HCT116 (cell line): ENCODE data around the gene FAHD1. TPM values are rescaled to one million over a fixed set of nuclear protein-coding genes. Genes with fewer than 3 reads are reported as not detected.

Experiments used
- ATAC-seq: fragments of 200-7000 bp; cut with Tn5 transposase; 2 replicates; pipeline ENCODE4 v1.9.1; 2020; ENCODE audit warnings: mild to moderate bottlenecking, moderate library complexity
- BruUV-seq: library from RNA; stranded (reverse); fragments of 400-500 nt; replicated peaks from 2 replicates; lab custom pipeline; 2021; lab: Mats Ljungman, UMichigan
- CTCF ChIA-PET: fragments of 300-600 bp; sonication (Branson Sonifier 250); formaldehyde crosslinking; loops from one replicate; lab custom pipeline; 2021; ENCODE audit warnings: antibody characterized with exemption; lab: Charles Lee
- POLR2A ChIA-PET: fragments of 300-600, 350-600 bp; sonication (Branson Sonifier 250); formaldehyde crosslinking; loops from one replicate; lab custom pipeline; 2021; ENCODE audit warnings: antibody characterized with exemption; lab: Charles Lee
- RAD21 ChIA-PET, 2 experiments: fragments of 300-600 bp; sonication (Branson Sonifier 250); formaldehyde crosslinking; loops; one replicate each; lab custom pipeline; 2023; ENCODE audit warnings: low total read pairs in 2 of 2; ENCODE audit not compliant: uncharacterized antibody in 2 of 2, unreplicated experiment in 2 of 2, low non-redundant PET in 1 of 2; lab: Charles Lee
- DNase-seq: peaks from one replicate; pipeline ENCODE4 v3.0.0-alpha.2; 2010; ENCODE audit warnings: low read depth, low spot score
- H2AFZ ChIP-seq: fragments of 200-600 bp; shearing (Covaris generic), sonication (generic); 2 replicates; pipeline ENCODE4 v1.6.1; 2017; ENCODE audit warnings: low read depth, mixed run types, mixed read lengths, antibody characterized with exemption, low read length; ENCODE audit not compliant: poor library complexity, severe bottlenecking
- H3K27ac ChIP-seq: 2 replicates; pipeline ENCODE4 v1.5.1; 2012; ENCODE audit warnings: low read depth, low read length
- H3K27me3 ChIP-seq: fragments of 200-600 bp; sonication (generic); 2 replicates; pipeline ENCODE4 v1.6.1; 2016; ENCODE audit warnings: mixed run types, low read length, mixed read lengths; ENCODE audit not compliant: insufficient read depth
- H3K36me3 ChIP-seq, 2 experiments: fragments of 200-500 bp in 1 of 2; fragments of 200-600 bp in 1 of 2; sonication (Bioruptor generic) in 1 of 2; sonication (generic) in 1 of 2; 2 replicates each; pipeline versions ENCODE4 v1.5.1 to v1.6.1; 2014 to 2016; ENCODE audit warnings: low read length in 2 of 2, inconsistent platforms in 1 of 2, mixed read lengths in 1 of 2, mixed run types in 1 of 2; ENCODE audit not compliant: insufficient read depth in 2 of 2, control insufficient read depth in 1 of 2
- H3K4me1 ChIP-seq, 2 experiments: fragments of 200-600 bp in 1 of 2; sonication (generic) in 1 of 2; 2 replicates each; pipeline versions ENCODE4 v1.5.1 to v1.6.1; 2012 to 2017; ENCODE audit warnings: low read length in 2 of 2, inconsistent platforms in 1 of 2, mild to moderate bottlenecking in 1 of 2, mixed read lengths in 1 of 2, mixed run types in 1 of 2, moderate library complexity in 1 of 2; ENCODE audit not compliant: insufficient read depth in 2 of 2, control insufficient read depth in 1 of 2
- H3K4me2 ChIP-seq: fragments of 200-600 bp; sonication (generic); 2 replicates; pipeline ENCODE4 v1.6.1; 2017; ENCODE audit warnings: mixed run types, low read length, mixed read lengths
- H3K4me3 ChIP-seq, 2 experiments: fragments of 200-600 bp in 1 of 2; sonication (generic) in 1 of 2; replicated peaks in 1 of 2; 2 replicates each; pipeline ENCODE4 v1.5.1; 2011 to 2016; ENCODE audit warnings: low read length in 2 of 2, control low read depth in 1 of 2, low read depth in 1 of 2, mild to moderate bottlenecking in 1 of 2, mixed read lengths in 1 of 2, mixed run types in 1 of 2
- H3K79me2 ChIP-seq: fragments of 200-600 bp; sonication (generic); 2 replicates; pipeline ENCODE4 v1.6.1; 2017; ENCODE audit warnings: mild to moderate bottlenecking, mixed run types, low read length, moderate library complexity, mixed read lengths; ENCODE audit not compliant: insufficient read depth
- H3K9ac ChIP-seq: fragments of 200-600 bp; sonication (generic); 2 replicates; pipeline ENCODE4 v1.6.1; 2016; ENCODE audit warnings: low read length, mixed read lengths
- H3K9me2 ChIP-seq: fragments of 200-600 bp; sonication (generic), shearing (Covaris generic); 2 replicates; pipeline ENCODE4 v1.6.1; 2017; ENCODE audit warnings: mixed run types, mild to moderate bottlenecking, moderate library complexity; ENCODE audit not compliant: insufficient read depth
- H3K9me3 ChIP-seq, 2 experiments: fragments of 200-500 bp in 1 of 2; fragments of 200-600 bp in 1 of 2; sonication (Bioruptor generic) in 1 of 2; sonication (generic) in 1 of 2; 2 replicates each; pipeline ENCODE4 v1.6.1; 2014 to 2017; ENCODE audit warnings: low read length in 2 of 2, mixed read lengths in 2 of 2, inconsistent platforms in 1 of 2, low read depth in 1 of 2, mild to moderate bottlenecking in 1 of 2, mixed run types in 1 of 2, moderate library complexity in 1 of 2; ENCODE audit not compliant: control insufficient read depth in 1 of 2, insufficient read depth in 1 of 2
- H4K20me1 ChIP-seq: fragments of 200-600 bp; sonication (generic), shearing (Covaris generic); 2 replicates; pipeline ENCODE4 v1.6.1; 2017; ENCODE audit warnings: mixed run types, mild to moderate bottlenecking, moderate library complexity; ENCODE audit not compliant: insufficient read depth
- CEBPB ChIP-seq: IDR thresholded peaks from 2 replicates; pipeline ENCODE4 v1.6.1; 2012; ENCODE audit warnings: low read depth
- EGR1 ChIP-seq: IDR thresholded peaks from 2 replicates; pipeline ENCODE4 v1.6.1; 2012; ENCODE audit warnings: low read depth
- ELF1 ChIP-seq: IDR thresholded peaks from 2 replicates; pipeline ENCODE4 v1.6.1; 2012; ENCODE audit warnings: low read depth, borderline replicate concordance
- EZH2 ChIP-seq: fragments of 200-600 bp; sonication (generic); IDR thresholded peaks from 2 replicates; pipeline ENCODE4 v1.6.1; 2017; ENCODE audit warnings: antibody characterized with exemption, mixed run types
- FOSL1 ChIP-seq: IDR thresholded peaks from 2 replicates; pipeline ENCODE4 v1.6.1; 2012; ENCODE audit warnings: low read depth
- POLR2A ChIP-seq: IDR thresholded peaks from 2 replicates; pipeline ENCODE4 v1.7.0; 2011; ENCODE audit warnings: borderline replicate concordance; ENCODE audit not compliant: insufficient read depth, insufficient read length; ENCODE audit errors: extremely low read depth
- POLR2AphosphoS5 ChIP-seq: IDR thresholded peaks from 2 replicates; pipeline ENCODE4 v1.6.1; 2011; ENCODE audit warnings: mild to moderate bottlenecking, low read depth, low read length, moderate library complexity
- RAD21 ChIP-seq: IDR thresholded peaks from 2 replicates; pipeline ENCODE4 v1.6.1; 2012; ENCODE audit warnings: low read depth, mild to moderate bottlenecking
- SIN3A ChIP-seq: IDR thresholded peaks from 2 replicates; pipeline ENCODE4 v1.6.1; 2012; ENCODE audit warnings: low read depth
- TCF7L2 ChIP-seq: IDR thresholded peaks from 2 replicates; pipeline ENCODE4 v1.7.0; 2011; ENCODE audit warnings: borderline replicate concordance, inconsistent platforms; ENCODE audit not compliant: insufficient read depth, insufficient read length; ENCODE audit errors: extremely low read depth
- ZBTB33 ChIP-seq: IDR thresholded peaks from 2 replicates; pipeline ENCODE4 v1.6.1; 2011; ENCODE audit warnings: mild to moderate bottlenecking, low read length, moderate library complexity; ENCODE audit not compliant: insufficient replicate concordance; ENCODE audit errors: extremely low read depth
- ZNF274 ChIP-seq: fragments of 200-500 bp; sonication (Bioruptor generic); IDR thresholded peaks from 2 replicates; pipeline ENCODE4 v1.6.1; 2014; ENCODE audit warnings: mild to moderate bottlenecking, low read depth, low read length, inconsistent platforms
- intact Hi-C: fragments of 100-400 bp; cut with micrococcal nuclease; formaldehyde crosslinking; loops from 2 replicates; pipeline ENCODE4 v1.10.0; 2022
- total RNA-seq: library from RNA; stranded (reverse); gene quantifications from one replicate; pipeline ENCODE4 v1.2.1, GENCODE V29; 2021; ENCODE audit not compliant: unreplicated experiment

The FAHD1 gene
- total RNA-seq, 1 experiment from 2014 or later: 25.8 TPM

GRCh38 chr16:1791256-1791942 lies 35.6 kb upstream of the FAHD1 start:
- Histone ChIP-seq H3K4me1 (no peaks in the 10 kb centered on the region), H3K27ac (no peak overlapping the region), H3K9ac (no peak overlapping the region), H3K79me2 (peaks cover 12% of the 10 kb centered on the region; the same call in 1 of the 2 replicates), H3K36me3 (no peaks in the 10 kb centered on the region; a peak in 1 of 4 replicates), H3K4me3 (no peak overlapping the region), H3K9me2 (no peaks in the 10 kb centered on the region), H3K9me3 (no peaks in the 10 kb centered on the region), H2AFZ (no peak overlapping the region), H3K27me3 (no peaks in the 10 kb centered on the region), H4K20me1 (no peaks in the 10 kb centered on the region), H3K4me2 (no peak overlapping the region)
- intact Hi-C loops: no loop called here
- ATAC-seq (no peak), DNase-seq (no peak)
- ChIA-PET CTCF (no interaction called here), RAD21 (no interaction called here), POLR2A (no interaction called here)
- TF ChIP-seq EZH2 (no peak), FOSL1 (no peak), POLR2AphosphoS5 (no peak), SIN3A (no peak), POLR2A (no peak), EGR1 (no peak), RAD21 (no peak), CEBPB (no peak), ZBTB33 (no peak), TCF7L2 (no peak), ELF1 (no peak), ZNF274 (no peak)
- BruUV-seq: no TSS peak
